ENCODE data around the gene METTL8. TPM values are rescaled to one million over a fixed set of nuclear protein-coding genes. Genes with fewer than 3 reads are reported as not detected.

The METTL8 gene
- total and polyA plus RNA-seq, 2 of the 13 experiments (the other 11 are each of a cell fraction or from before 2014, with no cell fraction given), result 18.6 to 68.2 TPM

DNA sequence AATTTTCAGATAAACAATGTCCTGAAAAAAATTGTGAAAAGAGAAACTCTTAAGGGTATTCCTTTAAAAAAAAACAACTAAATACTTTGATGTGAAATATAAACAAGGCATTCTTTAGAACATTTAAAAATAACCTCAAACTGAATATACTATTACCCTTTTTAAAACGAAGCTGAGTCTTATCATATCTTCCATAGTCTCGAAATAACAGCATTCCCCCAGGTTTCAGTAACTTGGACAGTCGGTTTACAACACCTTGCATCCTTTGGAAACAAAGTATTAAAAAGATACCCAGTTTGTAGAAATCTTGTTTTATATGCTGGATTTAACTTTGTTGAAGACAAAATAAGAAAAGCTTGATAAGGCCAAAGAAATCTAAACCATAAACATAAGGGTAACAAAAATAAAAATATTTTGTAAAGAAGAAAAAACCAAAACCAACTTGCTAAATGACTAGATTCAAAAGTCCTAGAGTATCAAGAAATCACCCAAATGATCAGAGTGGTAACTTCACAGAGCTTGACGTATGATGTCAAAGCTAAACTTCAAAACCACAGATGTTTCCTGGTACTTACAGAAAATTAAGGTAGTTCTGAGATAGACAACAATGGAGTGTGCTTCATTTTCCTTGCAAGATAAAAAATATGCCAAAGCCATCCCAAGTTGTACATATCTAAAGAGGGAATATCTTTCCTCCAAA is 107.8 kb downstream of the METTL8 start:
- DNase-seq (ENCODE audit: low spot score), result no peak
- in situ Hi-C loops (cut with HindIII; ENCODE audit: extremely low pct_ligation_motif_present, low pct_unique_long_range_greater_than_20kb) (no loop called here), intact Hi-C loops (cut with micrococcal nuclease; ENCODE audit: unreplicated experiment) (no loop called here)
- Histone ChIP-seq H3K4me1 (ENCODE audit: insufficient read depth, low read length) (peaks cover 13% of the 10 kb centered on the region), H3K4me2 (ENCODE audit: low read depth, low read length) (no peak overlapping the region), H3K79me2 (ENCODE audit: insufficient read depth, low read length) (no peaks in the 10 kb centered on the region), H2AFZ (ENCODE audit: low read length) (no peak overlapping the region), H3K9ac (ENCODE audit: insufficient read depth, low read depth, low read length) (no peak overlapping the region), H3K9me3 (ENCODE audit: low read length) (no peaks in the 10 kb centered on the region), H3K4me3 (replicated peaks in 1 of 3; ENCODE audit: insufficient read depth in 1 of 3, low read depth in 2 of 3, low read length in 3 of 3) (no peak overlapping the region), H3K27ac (ENCODE audit: extremely low read length, insufficient read depth, low read length) (no peak overlapping the region), H3K36me3 (replicated peaks in 1 of 2; ENCODE audit: control insufficient read depth in 1 of 2, insufficient read depth in 2 of 2, low read length in 2 of 2) (peaks cover 3 to 8% of the 10 kb centered on the region in 2 experiments; a peak in 4 of 5 replicates), H4K20me1 (ENCODE audit: insufficient read depth, low read length) (no peaks in the 10 kb centered on the region), H3K27me3 (ENCODE audit: control insufficient read depth in 1 of 2, insufficient read depth in 2 of 2, low read length in 2 of 2) (no peaks in the 10 kb centered on the region)
- POLR2A ChIA-PET, result no interaction called here
- ATAC-seq, result no peak
- TF ChIP-seq ZNF282 (IDR thresholded peaks at IDR 0.05; ENCODE audit: partially characterized antibody) (no peak), ZNF747 (CRISPR knock-in tag; IDR thresholded peaks at IDR 0.05; ENCODE audit: borderline replicate concordance) (no peak), ZNF672 (CRISPR knock-in tag; IDR thresholded peaks at IDR 0.05) (no peak), MAF1 (CRISPR knock-in tag; IDR thresholded peaks at IDR 0.05; ENCODE audit: borderline replicate concordance) (no peak), ZEB1 (IDR thresholded peaks at IDR 0.05; ENCODE audit: insufficient replicate concordance, low read depth) (no peak), MTF2 (CRISPR knock-in tag; IDR thresholded peaks at IDR 0.05; ENCODE audit: borderline replicate concordance) (no peak), HNRNPUL1 (IDR thresholded peaks at IDR 0.05; ENCODE audit: low read depth, low read length) (no peak), AGO1 (IDR thresholded peaks at IDR 0.05; ENCODE audit: low read depth, low read length, poor library complexity, severe bottlenecking) (no peak), ZNF232 (CRISPR knock-in tag; IDR thresholded peaks at IDR 0.05; ENCODE audit: borderline replicate concordance) (no peak), DR1 (CRISPR knock-in tag; IDR thresholded peaks at IDR 0.05) (no peak)
- TF ChIP-seq, protein P1, sequence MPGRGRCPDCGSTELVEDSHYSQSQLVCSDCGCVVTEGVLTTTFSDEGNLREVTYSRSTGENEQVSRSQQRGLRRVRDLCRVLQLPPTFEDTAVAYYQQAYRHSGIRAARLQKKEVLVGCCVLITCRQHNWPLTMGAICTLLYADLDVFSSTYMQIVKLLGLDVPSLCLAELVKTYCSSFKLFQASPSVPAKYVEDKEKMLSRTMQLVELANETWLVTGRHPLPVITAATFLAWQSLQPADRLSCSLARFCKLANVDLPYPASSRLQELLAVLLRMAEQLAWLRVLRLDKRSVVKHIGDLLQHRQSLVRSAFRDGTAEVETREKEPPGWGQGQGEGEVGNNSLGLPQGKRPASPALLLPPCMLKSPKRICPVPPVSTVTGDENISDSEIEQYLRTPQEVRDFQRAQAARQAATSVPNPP (CRISPR knock-in tag; IDR thresholded peaks at IDR 0.05), result no peak
- TF ChIP-seq, protein P2, sequence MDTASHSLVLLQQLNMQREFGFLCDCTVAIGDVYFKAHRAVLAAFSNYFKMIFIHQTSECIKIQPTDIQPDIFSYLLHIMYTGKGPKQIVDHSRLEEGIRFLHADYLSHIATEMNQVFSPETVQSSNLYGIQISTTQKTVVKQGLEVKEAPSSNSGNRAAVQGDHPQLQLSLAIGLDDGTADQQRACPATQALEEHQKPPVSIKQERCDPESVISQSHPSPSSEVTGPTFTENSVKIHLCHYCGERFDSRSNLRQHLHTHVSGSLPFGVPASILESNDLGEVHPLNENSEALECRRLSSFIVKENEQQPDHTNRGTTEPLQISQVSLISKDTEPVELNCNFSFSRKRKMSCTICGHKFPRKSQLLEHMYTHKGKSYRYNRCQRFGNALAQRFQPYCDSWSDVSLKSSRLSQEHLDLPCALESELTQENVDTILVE (CRISPR knock-in tag; IDR thresholded peaks at IDR 0.05), result no peak
- TF ChIP-seq, protein P3, sequence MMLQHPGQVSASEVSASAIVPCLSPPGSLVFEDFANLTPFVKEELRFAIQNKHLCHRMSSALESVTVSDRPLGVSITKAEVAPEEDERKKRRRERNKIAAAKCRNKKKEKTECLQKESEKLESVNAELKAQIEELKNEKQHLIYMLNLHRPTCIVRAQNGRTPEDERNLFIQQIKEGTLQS (CRISPR knock-in tag; IDR thresholded peaks at IDR 0.05), result no peak
- TF ChIP-seq, protein P4, sequence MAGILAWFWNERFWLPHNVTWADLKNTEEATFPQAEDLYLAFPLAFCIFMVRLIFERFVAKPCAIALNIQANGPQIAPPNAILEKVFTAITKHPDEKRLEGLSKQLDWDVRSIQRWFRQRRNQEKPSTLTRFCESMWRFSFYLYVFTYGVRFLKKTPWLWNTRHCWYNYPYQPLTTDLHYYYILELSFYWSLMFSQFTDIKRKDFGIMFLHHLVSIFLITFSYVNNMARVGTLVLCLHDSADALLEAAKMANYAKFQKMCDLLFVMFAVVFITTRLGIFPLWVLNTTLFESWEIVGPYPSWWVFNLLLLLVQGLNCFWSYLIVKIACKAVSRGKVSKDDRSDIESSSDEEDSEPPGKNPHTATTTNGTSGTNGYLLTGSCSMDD (CRISPR knock-in tag; IDR thresholded peaks at IDR 0.05), result no peak
- FAIRE-seq, result no peak
- no TSS peak for BruUV-seq (replicated peaks)
- WGBS (ENCODE audit: low lambda C conversion rate), result 95% methylated on average over 4 of the region's 4 CpGs
- CTCF ChIA-PET (ENCODE audit: low intra/inter-chr PET ratio, low total read pairs), result no interaction called here

Measured in HepG2 (cell line).